ENCODE data around the gene TMEM121B. TPM values are rescaled to one million over a fixed set of nuclear protein-coding genes. Genes with fewer than 3 reads are reported as not detected.
A peak's percentile ranks its signal among the peaks of the same experiment; 100 is the strongest.
"Not testable (repeated sequence)": the region's sequence is repeated elsewhere in the genome, so short reads cannot be mapped to it uniquely, and the experiment has no call there.

TMEM121B gene
- total RNA-seq, result 0.28 TPM

GRCh38 chr22:17121233-17122195 lies at the start of gene TMEM121B:
Gene TMEM121B (minus strand): TSS chr22:17121360. CDS start chr22:17121127, 233 bp downstream.
- ATAC-seq, result peak; percentile 53

- ATAC-seq, result no peak
Observed at GRCh38 chr22:17167486-17167885, 46.3 kb upstream of the TMEM121B start.

- ATAC-seq, result no peak
Observed at GRCh38 chr22:17164392-17165024, 43.3 kb upstream of the TMEM121B start.

- no peak for ATAC-seq
Observed at GRCh38 chr22:17162731-17163130, 41.6 kb upstream of the TMEM121B start.

GRCh38 chr22:17161991-17162390 lies 40.8 kb upstream of the TMEM121B start:
- no peak for ATAC-seq

- peak; percentile 54 for ATAC-seq
Observed at GRCh38 chr22:17159504-17159951, 38.4 kb upstream of the TMEM121B start.

- peak; percentile 93 for ATAC-seq
Observed at GRCh38 chr22:17158568-17159503, 37.7 kb upstream of the TMEM121B start, which contains the start of gene HDHD5. Gene HDHD5 (minus strand): TSS chr22:17159277. CDS start chr22:17159251, 26 bp downstream.

- ATAC-seq, result no peak
Observed at GRCh38 chr22:17158176-17158567, 37.0 kb upstream of the TMEM121B start.

- ATAC-seq, result no peak
Observed at GRCh38 chr22:17157714-17158113, 36.6 kb upstream of the TMEM121B start.

GRCh38 chr22:17155941-17156340 lies 34.8 kb upstream of the TMEM121B start:
- no peak for ATAC-seq

- peak; percentile 36 for ATAC-seq
Observed at GRCh38 chr22:17152971-17153370, 31.8 kb upstream of the TMEM121B start.

GRCh38 chr22:17152340-17152739 lies 31.2 kb upstream of the TMEM121B start:
- ATAC-seq, result no peak

GRCh38 chr22:17149076-17149815 lies 28.1 kb upstream of the TMEM121B start:
- peak; percentile 90 for ATAC-seq

- not testable (repeated sequence) for ATAC-seq
Observed at GRCh38 chr22:17147458-17147857, 26.3 kb upstream of the TMEM121B start.

GRCh38 chr22:17145021-17145680 lies 24.0 kb upstream of the TMEM121B start:
- ATAC-seq, result no peak

- no peak for ATAC-seq
Observed at GRCh38 chr22:17143826-17144225, 22.7 kb upstream of the TMEM121B start.

GRCh38 chr22:17143101-17143500 lies 21.9 kb upstream of the TMEM121B start:
- no peak for ATAC-seq

- ATAC-seq, result no peak
Observed at GRCh38 chr22:17140826-17141766, 19.9 kb upstream of the TMEM121B start.

- no peak for ATAC-seq
Observed at GRCh38 chr22:17140022-17140421, 18.9 kb upstream of the TMEM121B start.

- ATAC-seq, result no peak
Observed at GRCh38 chr22:17138513-17138912, 17.4 kb upstream of the TMEM121B start.

All from esophagus mucosa (tissue), 1 donor.